ENCODE data around the gene PTPN9.

DNA sequence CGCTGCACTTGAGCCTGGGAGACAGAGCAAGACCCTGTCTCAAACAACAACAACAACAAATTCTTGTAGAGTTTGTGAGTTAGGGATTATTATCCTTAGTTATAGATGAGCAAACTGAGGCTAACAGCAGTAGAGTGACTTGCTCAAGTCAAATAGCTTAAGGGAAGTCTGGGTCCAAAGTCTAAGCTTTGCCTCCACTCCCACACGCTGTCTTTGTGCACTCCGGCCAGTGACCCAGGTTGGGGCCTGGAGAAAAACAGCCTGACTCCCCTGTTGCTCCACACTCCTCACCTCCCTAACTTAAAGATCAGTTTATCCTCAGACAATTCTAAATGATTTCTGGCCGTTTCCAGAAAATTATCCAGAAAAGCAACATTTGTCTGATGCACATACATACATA is 118.5 kb downstream of the PTPN9 start:
- no peak for TF ChIP-seq GATA3 (IDR thresholded peaks at IDR 0.05; ENCODE audit: low read depth, low read length)
- no peak for TF ChIP-seq GATA2 (IDR thresholded peaks at IDR 0.05; ENCODE audit: low read depth, low read length)

Measured in SH-SY5Y (cell line).